Common myeloid progenitor, CD34-positive (primary cell): ENCODE results near the gene RACGAP1.

Experiments used
- CTCF ChIA-PET: fragments of 350-600 bp; sonication (Branson Sonifier 250); formaldehyde crosslinking; loops from one replicate; lab custom pipeline; 2021; ENCODE audit warnings: antibody characterized with exemption; lab: Charles Lee
- POLR2A ChIA-PET: fragments of 350-600 bp; sonication (Branson Sonifier 250); formaldehyde crosslinking; loops from one replicate; lab custom pipeline; 2021; ENCODE audit warnings: antibody characterized with exemption; lab: Charles Lee
- DNase-seq, 3 donors: peaks; one replicate each; pipeline versions ENCODE4 v3.0.0 to v3.0.0-alpha.2; 2013
- H3K27ac ChIP-seq, 2 experiments: 1 replicate in 1 of 2; 2 replicates in 1 of 2; pipeline ENCODE4 v1.7.0; 2013; ENCODE audit warnings: inconsistent platforms in 2 of 2, low read length in 2 of 2, mild to moderate bottlenecking in 2 of 2, low read depth in 1 of 2, moderate library complexity in 1 of 2; ENCODE audit not compliant: severe bottlenecking in 2 of 2, insufficient read depth in 1 of 2, poor library complexity in 1 of 2
- H3K27me3 ChIP-seq, 5 experiments: replicated peaks in 2 of 5; 1 replicate in 3 of 5; 2 replicates in 2 of 5; pipeline versions ENCODE4 v1.6.1 to v1.7.0; 2013; ENCODE audit warnings: low read length in 4 of 5, mild to moderate bottlenecking in 2 of 5, moderate library complexity in 2 of 5, inconsistent platforms in 1 of 5; ENCODE audit not compliant: insufficient read depth in 5 of 5, control insufficient read depth in 4 of 5
- H3K36me3 ChIP-seq, 4 experiments: 1 replicate in 2 of 4; 2 replicates in 2 of 4; pipeline versions ENCODE4 v1.6.1 to v1.7.0; 2013; ENCODE audit warnings: low read length in 3 of 4, control low read depth in 1 of 4, mild to moderate bottlenecking in 1 of 4; ENCODE audit not compliant: control insufficient read depth in 4 of 4, insufficient read depth in 4 of 4
- H3K4me1 ChIP-seq, 4 experiments: 1 replicate in 3 of 4; 2 replicates in 1 of 4; pipeline versions ENCODE4 v1.6.1 to v1.7.1; 2013; ENCODE audit warnings: low read length in 3 of 4, mild to moderate bottlenecking in 3 of 4, control low read depth in 1 of 4, inconsistent platforms in 1 of 4, moderate library complexity in 1 of 4; ENCODE audit not compliant: control insufficient read depth in 4 of 4, insufficient read depth in 4 of 4; ENCODE audit errors: control extremely low read depth in 1 of 4
- H3K4me3 ChIP-seq, 7 experiments: 1 replicate in 4 of 7; 2 replicates in 3 of 7; pipeline versions ENCODE4 v1.5.1 to v1.7.0; 2013; ENCODE audit warnings: mild to moderate bottlenecking in 7 of 7, low read length in 6 of 7, moderate library complexity in 6 of 7, inconsistent platforms in 2 of 7, low read depth in 2 of 7, control low read depth in 1 of 7; ENCODE audit not compliant: insufficient read depth in 4 of 7, control insufficient read depth in 1 of 7; ENCODE audit errors: extremely low read depth in 1 of 7
- H3K9me3 ChIP-seq, 5 experiments: 1 replicate in 4 of 5; 2 replicates in 1 of 5; pipeline versions ENCODE4 v1.6.1 to v1.7.1; 2013; ENCODE audit warnings: low read length in 4 of 5, mild to moderate bottlenecking in 2 of 5, inconsistent platforms in 1 of 5, low read depth in 1 of 5, moderate library complexity in 1 of 5; ENCODE audit not compliant: control insufficient read depth in 4 of 5, insufficient read depth in 2 of 5; ENCODE audit errors: control extremely low read depth in 1 of 5
- WGBS: methylation state at CpG from one replicate; pipeline ENCODE4 v1.1.5; 2013; ENCODE audit not compliant: insufficient coverage; 5-methylcytosine and 5-hydroxymethylcytosine counted together

Gene RACGAP1

DNA sequence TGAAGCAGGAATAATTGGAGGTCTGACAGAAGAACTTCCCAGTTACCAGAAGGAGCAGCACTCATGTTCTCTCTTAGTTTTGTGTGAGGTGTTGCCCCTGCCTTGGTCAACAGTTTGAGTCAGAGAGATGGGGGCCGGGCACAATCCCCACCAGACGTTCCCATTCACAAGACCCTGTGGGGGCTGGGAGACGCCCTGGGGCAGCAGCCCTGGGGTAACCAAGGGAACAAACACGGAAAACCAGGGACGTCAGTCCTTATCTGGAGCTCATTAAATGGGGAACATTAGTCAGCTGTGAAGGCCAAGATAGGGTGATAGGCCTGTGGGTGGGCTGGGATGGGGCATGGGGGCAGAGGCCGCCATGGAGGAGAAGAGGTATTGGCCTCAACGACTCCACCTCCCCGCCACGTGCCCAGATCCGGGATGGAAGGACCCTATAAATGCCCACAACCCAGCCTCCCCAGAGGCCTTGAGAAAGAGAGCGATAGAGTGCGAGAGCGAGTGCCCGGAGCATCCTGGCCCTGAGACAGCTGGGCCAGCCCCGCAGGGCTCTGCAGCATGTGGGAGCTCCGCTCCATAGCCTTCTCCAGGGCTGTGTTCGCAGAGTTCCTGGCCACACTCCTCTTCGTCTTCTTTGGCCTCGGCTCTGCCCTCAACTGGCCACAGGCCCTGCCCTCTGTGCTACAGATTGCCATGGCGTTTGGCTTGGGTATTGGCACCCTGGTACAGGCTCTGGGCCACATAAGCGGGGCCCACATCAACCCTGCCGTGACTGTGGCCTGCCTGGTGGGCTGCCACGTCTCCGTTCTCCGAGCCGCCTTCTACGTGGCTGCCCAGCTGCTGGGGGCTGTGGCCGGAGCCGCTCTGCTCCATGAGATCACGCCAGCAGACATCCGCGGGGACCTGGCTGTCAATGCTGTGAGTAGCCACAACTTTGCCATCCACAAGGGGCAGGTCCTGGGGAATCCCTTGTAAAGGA lies 74.7 kb downstream of the RACGAP1 start, which contains the start of gene AQP2:
TSS of gene AQP2 (plus strand) at position 465 of the 979 bp plus-strand sequence. CDS start at position 559, 94 bp downstream.
- ChIA-PET POLR2A (no interaction called here), CTCF (interaction anchor here (0.8 to 6.4 kb wide), 4 partner anchors 10 to 105 kb away, joined by 3 to 44 read pairs (median 8); partner anchors contain the start of gene AQP5)
- Histone ChIP-seq H3K4me1 (peaks cover 0 to 10% (median 7%) of the 10 kb centered on the region in 4 experiments), H3K4me3 (no peak within 1 kb of the TSS), H3K9me3 (no peaks in the 10 kb centered on the region), H3K36me3 (no peaks in the 10 kb centered on the region), H3K27me3 (peaks cover 0 to 97% (median 54%) of the 10 kb centered on the region in 5 experiments), H3K27ac (no peak within 1 kb of the TSS)
- 90% methylated on average over 27 of the region's 32 CpGs for WGBS
- no peak for DNase-seq

DNA sequence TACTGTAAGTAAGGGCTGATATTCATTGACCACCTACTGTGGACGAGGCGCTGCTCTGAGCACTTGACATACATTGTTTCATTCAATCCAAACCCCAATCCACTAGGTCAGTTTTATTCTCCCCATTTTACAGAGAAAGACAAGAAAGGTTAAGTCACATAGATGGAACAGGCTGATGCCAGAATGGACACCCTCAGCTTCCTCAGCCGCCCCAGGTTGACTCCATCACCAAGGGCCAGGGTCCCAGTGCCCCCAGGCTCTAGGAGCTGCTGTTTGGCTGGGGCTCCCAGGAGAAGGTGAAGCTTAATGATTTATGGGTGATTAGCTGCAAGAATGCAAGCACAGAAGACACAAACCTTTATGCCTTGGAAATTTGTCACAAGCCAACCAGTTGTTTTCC lies 75.4 kb downstream of the RACGAP1 start:
- Histone ChIP-seq H3K36me3 (no peaks in the 10 kb centered on the region), H3K4me1 (peaks cover 0 to 8% (median 3%) of the 10 kb centered on the region in 4 experiments), H3K27ac (no peak overlapping the region), H3K27me3 (peaks cover 0 to 91% (median 50%) of the 10 kb centered on the region in 5 experiments), H3K9me3 (no peaks in the 10 kb centered on the region), H3K4me3 (no peak overlapping the region)
- POLR2A ChIA-PET = no interaction called here
- DNase-seq = no peak
- 100% methylated on average over 3 of the region's 3 CpGs for WGBS
- CTCF ChIA-PET = interaction anchor here (0.8 to 6.4 kb wide), 4 partner anchors 11 to 106 kb away, joined by 3 to 44 read pairs (median 8); partner anchors contain the start of gene AQP5

DNA sequence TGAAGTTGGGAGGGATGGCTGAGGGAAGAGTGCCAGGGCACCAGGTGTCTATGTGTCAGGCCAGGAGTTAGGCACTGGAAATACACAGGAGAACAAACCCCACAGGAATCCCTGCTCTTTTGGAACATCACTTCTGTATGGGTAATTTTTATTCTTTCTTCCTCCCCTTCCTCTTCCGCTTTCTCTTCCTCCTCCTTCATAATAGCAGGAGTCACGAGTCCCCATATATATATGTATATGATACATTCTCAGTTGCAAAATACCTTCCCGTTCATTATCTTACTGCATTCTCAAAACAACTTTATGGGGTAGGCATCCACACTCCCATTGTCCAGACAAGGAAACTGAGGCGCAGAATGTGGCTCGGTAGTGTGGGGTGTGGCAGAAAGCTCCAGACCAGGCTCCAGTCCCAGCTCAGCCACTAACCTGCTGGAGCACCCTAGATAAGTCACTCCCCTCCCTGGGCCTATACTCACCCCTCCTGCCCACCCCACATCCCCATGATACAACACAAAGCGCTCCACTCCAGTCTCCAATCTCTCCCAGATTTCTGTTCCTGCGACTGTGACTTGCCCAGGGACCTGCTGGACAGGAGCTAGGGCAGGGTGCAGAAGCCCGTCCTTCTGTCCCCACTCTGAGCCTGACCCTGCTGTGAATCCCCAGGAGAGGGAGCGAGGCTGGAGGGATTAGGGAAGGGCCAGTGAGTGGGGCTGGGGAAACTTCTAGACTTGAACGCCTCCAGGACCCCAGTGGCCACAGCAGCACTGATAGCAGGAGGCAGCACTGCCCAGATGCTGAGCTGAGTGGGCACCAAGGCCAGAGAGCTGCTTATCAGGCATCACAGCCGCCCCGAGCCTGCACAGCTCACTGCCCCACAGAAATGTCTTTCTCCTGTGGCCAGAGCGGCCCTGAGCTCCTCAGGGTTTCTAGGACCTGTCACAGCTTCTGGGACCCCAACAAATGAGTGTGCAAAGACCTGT lies 76.1 kb downstream of the RACGAP1 start:
- Histone ChIP-seq H3K4me1 (peaks cover 0 to 6% (median 3%) of the 10 kb centered on the region in 4 experiments), H3K4me3 (no peak overlapping the region), H3K27me3 (peaks cover 0 to 89% (median 43%) of the 10 kb centered on the region in 5 experiments), H3K9me3 (no peaks in the 10 kb centered on the region), H3K27ac (no peak overlapping the region), H3K36me3 (no peaks in the 10 kb centered on the region)
- POLR2A ChIA-PET = no interaction called here
- CTCF ChIA-PET = interaction anchor here (0.8 to 6.4 kb wide), 6 partner anchors 11 to 107 kb away, joined by 3 to 44 read pairs (median 8); partner anchors contain the start of gene AQP5
- no peak for DNase-seq
- 95% methylated on average over 7 of the region's 13 CpGs for WGBS

DNA sequence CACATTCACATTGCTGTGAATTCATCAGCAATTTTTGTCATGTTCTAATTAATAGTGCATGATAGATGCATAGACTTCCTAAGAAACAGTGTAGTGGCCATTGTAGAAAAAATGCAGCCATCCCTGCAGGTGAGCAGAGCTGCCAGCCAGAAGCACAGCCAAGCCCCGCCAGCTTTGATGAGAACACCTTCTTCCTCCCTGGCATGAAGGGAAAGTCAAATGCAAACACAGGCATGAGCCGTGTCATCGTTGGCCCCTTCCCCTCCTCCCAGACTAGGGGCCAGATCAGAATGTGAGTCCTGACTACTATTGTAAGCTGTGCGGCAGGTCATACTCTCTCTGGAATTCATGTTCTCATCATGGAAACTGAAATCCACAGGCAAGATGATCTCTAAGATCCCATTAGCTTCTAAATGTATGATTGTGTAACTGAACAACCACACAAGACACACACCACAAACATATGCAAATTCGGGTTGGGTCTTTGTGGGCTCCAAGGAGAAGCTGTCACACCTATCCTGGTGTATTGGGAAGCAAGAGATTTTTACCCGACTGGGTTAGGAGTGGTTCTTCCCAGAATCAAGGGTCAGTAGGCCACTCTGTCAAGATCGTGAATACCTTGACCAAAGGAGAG lies 77.6 kb downstream of the RACGAP1 start:
- no peak overlapping the region for H3K27ac ChIP-seq
- WGBS = 76% methylated on average over 5 of the region's 7 CpGs
- no peak overlapping the region for H3K4me3 ChIP-seq
- H3K27me3 ChIP-seq = peaks cover 0 to 85% (median 34%) of the 10 kb centered on the region in 5 experiments
- ChIA-PET POLR2A (no interaction called here), CTCF (interaction anchor here (0.9 to 6.4 kb wide), 6 partner anchors 13 to 127 kb away, joined by 3 to 44 read pairs (median 14); partner anchors contain the start of gene AQP5)
- no peaks in the 10 kb centered on the region for H3K36me3 ChIP-seq
- DNase-seq = no peak
- peaks cover 0 to 6% (median 3%) of the 10 kb centered on the region in 4 experiments for H3K4me1 ChIP-seq
- H3K9me3 ChIP-seq = no peaks in the 10 kb centered on the region

DNA sequence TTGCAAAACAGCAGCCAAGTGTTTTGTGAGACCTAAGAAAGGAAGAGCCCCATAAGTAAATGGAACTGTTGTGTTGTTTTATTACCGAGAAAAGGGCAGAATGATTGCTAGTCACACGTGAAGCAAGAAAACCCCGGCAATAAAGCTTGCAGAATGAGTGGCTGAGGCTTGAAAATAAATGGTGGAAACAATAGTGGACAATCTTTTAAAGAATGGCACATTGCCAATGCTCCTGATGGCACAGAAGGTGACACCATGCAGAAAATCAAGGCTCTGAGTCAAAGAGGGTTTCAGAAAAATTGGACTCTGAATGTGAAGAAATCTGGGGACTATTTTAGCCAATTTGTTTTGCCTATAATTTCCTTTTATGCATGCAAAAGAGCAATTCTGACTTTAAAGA lies 78.8 kb downstream of the RACGAP1 start:
- DNase-seq = no peak
- 73% methylated on average over 3 of the region's 3 CpGs for WGBS
- Histone ChIP-seq H3K27ac (no peak overlapping the region), H3K36me3 (no peaks in the 10 kb centered on the region), H3K4me3 (no peak overlapping the region), H3K4me1 (peaks cover 2 to 6% (median 3%) of the 10 kb centered on the region in 4 experiments), H3K9me3 (no peaks in the 10 kb centered on the region), H3K27me3 (peaks cover 0 to 73% (median 26%) of the 10 kb centered on the region in 5 experiments)
- ChIA-PET POLR2A (no interaction called here), CTCF (interaction anchor here (1.0 to 6.4 kb wide), 19 partner anchors 9 to 229 kb away, joined by 3 to 44 read pairs (median 6); partner anchors contain the start of gene AQP5)

DNA sequence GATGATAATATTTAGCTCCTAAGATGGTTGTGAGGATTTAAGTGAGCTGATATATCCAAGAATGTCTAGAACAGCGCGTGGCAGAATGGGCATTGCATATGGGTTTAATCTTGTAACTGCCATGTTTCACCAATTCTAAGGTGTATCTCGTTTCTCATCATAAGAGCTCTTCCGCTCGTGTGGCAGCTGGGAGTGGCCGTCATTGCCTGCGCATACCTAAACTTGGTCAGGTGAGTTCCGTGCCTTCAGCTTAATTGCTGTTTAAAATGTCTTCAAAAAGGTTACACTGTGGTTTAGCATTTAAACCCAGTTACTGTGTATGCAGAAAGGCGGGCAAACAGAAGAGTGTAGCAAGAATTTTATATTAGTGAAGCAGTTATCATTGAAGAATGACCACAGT lies 79.2 kb downstream of the RACGAP1 start:
- H3K9me3 ChIP-seq = no peaks in the 10 kb centered on the region
- peaks cover 2 to 6% (median 3%) of the 10 kb centered on the region in 4 experiments for H3K4me1 ChIP-seq
- no peaks in the 10 kb centered on the region for H3K36me3 ChIP-seq
- ChIA-PET CTCF (interaction anchor here (0.7 to 6.4 kb wide), 32 partner anchors 9 to 230 kb away, joined by 3 to 44 read pairs (median 4); partner anchors contain the start of gene AQP5), POLR2A (no interaction called here)
- H3K27me3 ChIP-seq = peaks cover 0 to 69% (median 22%) of the 10 kb centered on the region in 5 experiments
- no peak for DNase-seq
- WGBS = 93% methylated on average over 9 of the region's 9 CpGs
- no peak overlapping the region for H3K27ac ChIP-seq
- no peak overlapping the region for H3K4me3 ChIP-seq
